Stomach (tissue), 9 donors: Measurements from ENCODE around the gene TELO2. TPM values are rescaled to one million over a fixed set of nuclear protein-coding genes. Genes with fewer than 3 reads are reported as not detected.

Experiments
- DNase-seq, 2 donors: peaks; one replicate each; pipeline versions ENCODE4 v3.0.0 to v3.0.0-alpha.2; 2013 to 2019
- H3K27ac ChIP-seq, 5 donors: fragments of 200-600 bp in 4 of 5; sonication (generic) in 4 of 5; one replicate each; pipeline ENCODE4 v1.5.1; 2013 to 2019; ENCODE audit warnings: mild to moderate bottlenecking in 1 of 5, moderate library complexity in 1 of 5
- H3K27me3 ChIP-seq, 3 donors: fragments of 200-600 bp; sonication (generic); one replicate each; pipeline ENCODE4 v1.5.1; 2017 to 2019; ENCODE audit warnings: mixed run types in 1 of 3
- H3K36me3 ChIP-seq, 4 donors: fragments of 200-600 bp; sonication (generic); 1 replicate in 3 of 4; 2 replicates in 1 of 4; pipeline ENCODE4 v1.5.1; 2016 to 2019
- H3K4me1 ChIP-seq, 4 donors: fragments of 200-600 bp; sonication (generic); one replicate each; pipeline ENCODE4 v1.5.1; 2016 to 2019
- H3K4me3 ChIP-seq, 4 donors: fragments of 200-600 bp; sonication (generic) in 3 of 4; one replicate each; pipeline ENCODE4 v1.5.1; 2016 to 2019; ENCODE audit warnings: mild to moderate bottlenecking in 1 of 4
- H3K9me3 ChIP-seq, 4 donors: fragments of 200-600 bp; sonication (generic); one replicate each; pipeline ENCODE4 v1.5.1; 2016 to 2019
- CTCF ChIP-seq, 7 experiments: fragments of 450-650 bp in 4 of 7; fragments of 200-600 bp in 3 of 7; sonication (generic) in 3 of 7; IDR thresholded peaks; one replicate each; pipeline ENCODE4 v1.5.1; 2016 to 2019; ENCODE audit warnings: antibody characterized with exemption in 7 of 7, control low read depth in 2 of 7, mild to moderate bottlenecking in 1 of 7
- EP300 ChIP-seq: sonication (generic); formaldehyde crosslinking; IDR thresholded peaks from one replicate; pipeline ENCODE4 v1.6.1; 2017; ENCODE audit warnings: antibody characterized with exemption
- POLR2A ChIP-seq, 4 donors: fragments of 450-650 bp; IDR thresholded peaks; one replicate each; pipeline ENCODE4 v1.6.1; 2016; ENCODE audit warnings: antibody characterized with exemption in 4 of 4, control low read depth in 2 of 4, mild to moderate bottlenecking in 1 of 4, moderate library complexity in 1 of 4
- POLR2AphosphoS5 ChIP-seq, 3 donors: sonication (generic); formaldehyde crosslinking; IDR thresholded peaks; one replicate each; pipeline ENCODE4 v1.6.1; 2016; ENCODE audit warnings: antibody characterized with exemption in 3 of 3
- WGBS, 5 donors: extraction: QIAGEN DNeasy Blood & Tissue Kit in 3 of 5; methylation state at CpG; one replicate each; pipeline versions ENCODE4 v1.1.5 to v1.1.7; 2013 to 2018; 5-methylcytosine and 5-hydroxymethylcytosine counted together
- intact Hi-C: fragments of 100-400 bp; cut with DNase I; formaldehyde crosslinking; loops from one replicate; pipeline ENCODE4 v1.15.1; 2023; ENCODE audit warnings: low total_unique reads
- polyA plus RNA-seq, 3 donors: library from polyadenylated mRNA; stranded (reverse); fragments of 200-250 nt; gene quantifications; one replicate each; pipeline ENCODE4 v1.2.3, GENCODE V29; 2013
- total RNA-seq, 5 donors: library from RNA; depleted of rRNA; stranded (reverse); fragments of >200 nt; gene quantifications; one replicate each; pipeline versions ENCODE4 v1.1.0 to v1.2.3, GENCODE V29; 2014 to 2016
- donor health status: healthy with polysubstance abuse.
- donor health status: Bipolar disorder and iron deficiency.
- donor health status: healthy.

The TELO2 gene
- total and polyA plus RNA-seq, 8 donors: 12.4 to 107 (median 32.1) TPM

- TF ChIP-seq CTCF (IDR thresholded peaks at IDR 0.05) (no peak), POLR2AphosphoS5 (IDR thresholded peaks at IDR 0.05) (no peak), EP300 (no peak), POLR2A (IDR thresholded peaks at IDR 0.05) (no peak)
- no peaks in the 10 kb centered on the region for H3K9me3 ChIP-seq
- intact Hi-C loops: no loop called here
- DNase-seq: no peak
- H3K27ac ChIP-seq: no peak overlapping the region
- no peak overlapping the region for H3K4me3 ChIP-seq
- WGBS, 5 donors: 88 to 93% (median 90%) methylated on average over 11 of the region's 11 CpGs
- H3K4me1 ChIP-seq: peaks cover 0 to 5% (median 0%) of the 10 kb centered on the region in 4 donors
- H3K36me3 ChIP-seq: peaks cover 18 to 97% (median 94%) of the 10 kb centered on the region in 4 donors
- no peaks in the 10 kb centered on the region for H3K27me3 ChIP-seq
Observed at GRCh38 chr16:1557576-1557975, 64.4 kb downstream of the TELO2 start.

GRCh38 chr16:1559446-1559975 is 66.4 kb downstream of the TELO2 start:
- intact Hi-C loops: no loop called here
- H3K4me1 ChIP-seq: no peaks in the 10 kb centered on the region
- no peaks in the 10 kb centered on the region for H3K9me3 ChIP-seq
- H3K27me3 ChIP-seq: no peaks in the 10 kb centered on the region
- TF ChIP-seq POLR2A (IDR thresholded peaks at IDR 0.05): no peak
- no peak for TF ChIP-seq CTCF (IDR thresholded peaks at IDR 0.05)
- TF ChIP-seq POLR2AphosphoS5 (IDR thresholded peaks at IDR 0.05): no peak
- TF ChIP-seq EP300: no peak
- DNase-seq: peak in 1 of 2 donors; percentile 43
- H3K4me3 ChIP-seq: no peak overlapping the region
- peaks cover 18 to 98% (median 96%) of the 10 kb centered on the region in 4 donors for H3K36me3 ChIP-seq
- WGBS, 5 donors: 83 to 89% (median 88%) methylated on average over 18 of the region's 18 CpGs
- no peak overlapping the region for H3K27ac ChIP-seq

Other genes starting within 250 kb of the TELO2 start
- gene TPSD1, start 237.3 kb upstream of the TELO2 start, total RNA-seq: 1 to 10 TPM in 1 of 5 donors, not detected in 4; 7.6 TPM
- 1 to 10 TPM in 2 of 3 donors, under 1 TPM in 1; 0.70 to 6.4 (median 2.6) TPM for gene TPSD1, start 237.3 kb upstream of the TELO2 start, polyA plus RNA-seq
- gene UBE2I, start 183.7 kb upstream of the TELO2 start, total RNA-seq: 10 to 100 TPM; 42.0 to 71.0 (median 48.0) TPM
- 10 to 100 TPM; 42.2 to 48.2 (median 42.6) TPM for gene UBE2I, start 183.7 kb upstream of the TELO2 start, polyA plus RNA-seq
- 10 to 100 TPM in 1 of 5 donors, 1 to 10 TPM in 4; 3.7 to 94.7 (median 6.7) TPM for gene BAIAP3, start 159.7 kb upstream of the TELO2 start, total RNA-seq
- 1 to 10 TPM; 1.5 to 3.6 (median 2.5) TPM for gene BAIAP3, start 159.7 kb upstream of the TELO2 start, polyA plus RNA-seq
- 100 to 1,000 TPM in 1 of 5 donors, 10 to 100 TPM in 3, 1 to 10 TPM in 1; 9.3 to 441 (median 41.1) TPM for gene TSR3, start 141.5 kb upstream of the TELO2 start, total RNA-seq
- gene TSR3, start 141.5 kb upstream of the TELO2 start, polyA plus RNA-seq: 10 to 100 TPM; 65.6 to 74.5 (median 71.9) TPM
- 10 to 100 TPM; 32.5 to 87.9 (median 42.0) TPM for gene GNPTG, start 141.4 kb upstream of the TELO2 start, total RNA-seq
- gene GNPTG, start 141.4 kb upstream of the TELO2 start, polyA plus RNA-seq: 10 to 100 TPM; 30.0 to 56.1 (median 30.4) TPM
- gene UNKL, start 78.7 kb upstream of the TELO2 start, total RNA-seq: 10 to 100 TPM; 13.6 to 75.0 (median 50.2) TPM
- 1 to 10 TPM; 4.8 to 5.5 (median 5.0) TPM for gene UNKL, start 78.7 kb upstream of the TELO2 start, polyA plus RNA-seq
- gene UQCC4, start 72.6 kb upstream of the TELO2 start, total RNA-seq: 10 to 100 TPM in 2 of 5 donors, 1 to 10 TPM in 1, not detected in 2; 3.3 to 21.1 (median 16.3) TPM
- 10 to 100 TPM; 21.0 to 22.8 (median 21.2) TPM for gene UQCC4, start 72.6 kb upstream of the TELO2 start, polyA plus RNA-seq
- 10 to 100 TPM in 1 of 5 donors, 1 to 10 TPM in 1, not detected in 3; 2.0 to 21.4 TPM for gene PERCC1, start 62.3 kb upstream of the TELO2 start, total RNA-seq
- 1 to 10 TPM in 1 of 3 donors, not detected in 2; 3.3 TPM for gene PERCC1, start 62.3 kb upstream of the TELO2 start, polyA plus RNA-seq
- gene CCDC154, start 48.8 kb upstream of the TELO2 start, total RNA-seq: not detected
- gene CCDC154, start 48.8 kb upstream of the TELO2 start, polyA plus RNA-seq: 1 to 10 TPM in 2 of 3 donors, under 1 TPM in 1; 0.31 to 4.5 (median 3.1) TPM
- 100 to 1,000 TPM in 2 of 5 donors, 10 to 100 TPM in 3; 47.2 to 489 (median 69.1) TPM for gene CLCN7, start 18.3 kb upstream of the TELO2 start, total RNA-seq
- 10 to 100 TPM in 2 of 3 donors, 1 to 10 TPM in 1; 8.7 to 36.5 (median 27.3) TPM for gene CLCN7, start 18.3 kb upstream of the TELO2 start, polyA plus RNA-seq
- not detected for gene PTX4, start 4.4 kb upstream of the TELO2 start, total RNA-seq
- gene PTX4, start 4.4 kb upstream of the TELO2 start, polyA plus RNA-seq: not detected
- gene TMEM204, start 40.3 kb downstream of the TELO2 start, total RNA-seq: 10 to 100 TPM in 3 of 5 donors, 1 to 10 TPM in 2; 2.7 to 45.8 (median 15.2) TPM
- 10 to 100 TPM; 10.2 to 20.5 (median 19.9) TPM for gene TMEM204, start 40.3 kb downstream of the TELO2 start, polyA plus RNA-seq
- gene IFT140, start 118.7 kb downstream of the TELO2 start, total RNA-seq: 10 to 100 TPM in 3 of 5 donors, 1 to 10 TPM in 2; 4.7 to 19.7 (median 17.4) TPM
- gene IFT140, start 118.7 kb downstream of the TELO2 start, polyA plus RNA-seq: 1 to 10 TPM; 5.8 to 8.5 (median 8.0) TPM
- gene CRAMP1, start 119.0 kb downstream of the TELO2 start, total RNA-seq: 10 to 100 TPM in 4 of 5 donors, 1 to 10 TPM in 1; 9.9 to 28.1 (median 14.6) TPM
- 1 to 10 TPM; 3.4 to 4.6 (median 4.6) TPM for gene CRAMP1, start 119.0 kb downstream of the TELO2 start, polyA plus RNA-seq
- 100 to 1,000 TPM in 1 of 5 donors, 10 to 100 TPM in 4; 13.4 to 118 (median 49.3) TPM for gene JPT2, start 184.9 kb downstream of the TELO2 start, total RNA-seq
- gene JPT2, start 184.9 kb downstream of the TELO2 start, polyA plus RNA-seq: 10 to 100 TPM; 24.3 to 34.4 (median 24.4) TPM
- 100 to 1,000 TPM in 3 of 5 donors, 10 to 100 TPM in 2; 42.6 to 320 (median 133) TPM for gene MAPK8IP3, start 212.8 kb downstream of the TELO2 start, total RNA-seq
- 10 to 100 TPM; 10.1 to 38.9 (median 29.9) TPM for gene MAPK8IP3, start 212.8 kb downstream of the TELO2 start, polyA plus RNA-seq